GOT3 (cell line): ENCODE data around the gene ADGRB3.
"Not testable (repeated sequence)": the region's sequence is repeated elsewhere in the genome, so short reads cannot be mapped to it uniquely, and the experiment has no call there.

Source experiments
- DNase-seq: peaks from one replicate; lab custom pipeline; 2025; ENCODE audit warnings: mixed read lengths; lab: John Stamatoyannopoulos, UW

The ADGRB3 gene

GRCh38 chr6:69265090-69265489, 630.0 kb downstream of the ADGRB3 start:
- no peak for DNase-seq

- DNase-seq, result no peak
Measured at GRCh38 chr6:69265706-69266105, 630.6 kb downstream of the ADGRB3 start.

- no peak for DNase-seq
Measured at GRCh38 chr6:69276204-69276603, 641.1 kb downstream of the ADGRB3 start.

- DNase-seq, result no peak
Measured at GRCh38 chr6:69279805-69280204, 644.7 kb downstream of the ADGRB3 start.

GRCh38 chr6:69280858-69281257, 645.8 kb downstream of the ADGRB3 start:
- DNase-seq, result no peak

- DNase-seq, result no peak
Measured at GRCh38 chr6:69284176-69284730, 649.2 kb downstream of the ADGRB3 start.

- DNase-seq, result no peak
Measured at GRCh38 chr6:69285054-69285453, 650.0 kb downstream of the ADGRB3 start.

GRCh38 chr6:69286331-69286730, 651.2 kb downstream of the ADGRB3 start:
- no peak for DNase-seq

- DNase-seq, result not testable (repeated sequence)
Measured at GRCh38 chr6:69288198-69288597, 653.1 kb downstream of the ADGRB3 start.

GRCh38 chr6:69289689-69290495, 654.8 kb downstream of the ADGRB3 start:
- no peak for DNase-seq

GRCh38 chr6:69293471-69293870, 658.4 kb downstream of the ADGRB3 start:
- DNase-seq, result no peak

GRCh38 chr6:69294407-69294806, 659.3 kb downstream of the ADGRB3 start:
- DNase-seq, result no peak

- no peak for DNase-seq
Measured at GRCh38 chr6:69294862-69295261, 659.8 kb downstream of the ADGRB3 start.

GRCh38 chr6:69303382-69303781, 668.3 kb downstream of the ADGRB3 start:
- no peak for DNase-seq

GRCh38 chr6:69305456-69305855, 670.4 kb downstream of the ADGRB3 start:
- no peak for DNase-seq

GRCh38 chr6:69308584-69308983, 673.5 kb downstream of the ADGRB3 start:
- DNase-seq, result no peak

GRCh38 chr6:69311888-69312287, 676.8 kb downstream of the ADGRB3 start:
- no peak for DNase-seq

- DNase-seq, result no peak
Measured at GRCh38 chr6:69314001-69314400, 678.9 kb downstream of the ADGRB3 start.

- DNase-seq, result no peak
Measured at GRCh38 chr6:69314531-69314930, 679.4 kb downstream of the ADGRB3 start.

- DNase-seq, result no peak
Measured at GRCh38 chr6:69331886-69332285, 696.8 kb downstream of the ADGRB3 start.

- no peak for DNase-seq
Measured at GRCh38 chr6:69337311-69337710, 702.2 kb downstream of the ADGRB3 start.

- DNase-seq, result no peak
Measured at GRCh38 chr6:69338431-69339162, 703.5 kb downstream of the ADGRB3 start.

GRCh38 chr6:69339163-69339550, 704.1 kb downstream of the ADGRB3 start:
- DNase-seq, result no peak
